ENCODE measurements around the gene LZTR1.
A peak's percentile ranks its signal among the peaks of the same experiment; 100 is the strongest.

Gene LZTR1

GRCh38 chr22:20990184-20991180 is 8.4 kb downstream of the LZTR1 start:
- no peak overlapping the region for H3K4me3 ChIP-seq (ENCODE audit: low read depth, low read length)

GRCh38 chr22:20991252-20992055 is 9.4 kb downstream of the LZTR1 start:
- H3K4me3 ChIP-seq (ENCODE audit: low read depth, low read length): no peak overlapping the region
- TF ChIP-seq CTCF (IDR thresholded peaks at IDR 0.05; ENCODE audit: low read depth, low read length, missing control alignments): no peak
- no peak for DNase-seq (ENCODE audit: low read depth)
- in situ Hi-C loops (cut with HindIII; ENCODE audit: low sequenced_read_pairs): no loop called here

More at GRCh38 chr22:20990184-20991180, 8.4 kb downstream of the LZTR1 start:
- TF ChIP-seq CTCF (IDR thresholded peaks at IDR 0.05; ENCODE audit: low read depth, low read length, missing control alignments): peak; percentile 14
- in situ Hi-C loops (cut with HindIII; ENCODE audit: low sequenced_read_pairs): no loop called here
- no peak for DNase-seq (ENCODE audit: low read depth)

GRCh38 chr22:20992056-20992442 is 10.0 kb downstream of the LZTR1 start:
- in situ Hi-C loops (cut with HindIII; ENCODE audit: low sequenced_read_pairs): no loop called here
- no peak overlapping the region for H3K4me3 ChIP-seq (ENCODE audit: low read depth, low read length)

GRCh38 chr22:20992456-20993303 is 10.6 kb downstream of the LZTR1 start:
- no peak for DNase-seq (ENCODE audit: low read depth)
- in situ Hi-C loops (cut with HindIII; ENCODE audit: low sequenced_read_pairs): no loop called here
- TF ChIP-seq CTCF (IDR thresholded peaks at IDR 0.05; ENCODE audit: low read depth, low read length, missing control alignments): no peak
- H3K4me3 ChIP-seq (ENCODE audit: low read depth, low read length): no peak overlapping the region

More at GRCh38 chr22:20992056-20992442, 10.0 kb downstream of the LZTR1 start:
- TF ChIP-seq CTCF (IDR thresholded peaks at IDR 0.05; ENCODE audit: low read depth, low read length, missing control alignments): no peak
- no peak for DNase-seq (ENCODE audit: low read depth)

GRCh38 chr22:20993304-20994127 is 11.4 kb downstream of the LZTR1 start:
- H3K4me3 ChIP-seq (ENCODE audit: low read depth, low read length): no peak overlapping the region
- no peak for DNase-seq (ENCODE audit: low read depth)
- in situ Hi-C loops (cut with HindIII; ENCODE audit: low sequenced_read_pairs): no loop called here
- no peak for TF ChIP-seq CTCF (IDR thresholded peaks at IDR 0.05; ENCODE audit: low read depth, low read length, missing control alignments)
